ENCODE results near the gene IGF1.

The IGF1 gene

GRCh38 chr12:102480406-102480805 is at the start of gene IGF1:
Gene IGF1, minus strand, starts transcription at chr12:102480563. Its CDS starts 182 bp downstream, at chr12:102480381.
- Histone ChIP-seq H3K4me1 (ENCODE audit: control insufficient read depth, insufficient read depth, low read length) (peaks cover 46% of the 10 kb centered on the region), H3K9me3 (ENCODE audit: control insufficient read depth, low read length) (no peaks in the 10 kb centered on the region), H3K4me3 (ENCODE audit: low read length) (peak within 1 kb of the TSS; percentile 74), H3K9ac (ENCODE audit: low read length) (peak within 1 kb of the TSS; percentile 83), H3K36me3 (ENCODE audit: control insufficient read depth, insufficient read depth, low read length, severe bottlenecking) (peaks cover 3% of the 10 kb centered on the region), H3K27me3 (replicated peaks; ENCODE audit: control insufficient read depth, insufficient read depth, low read length) (no peaks in the 10 kb centered on the region)
- DNase-seq (ENCODE audit: low read depth), result peak; percentile 89

DNA sequence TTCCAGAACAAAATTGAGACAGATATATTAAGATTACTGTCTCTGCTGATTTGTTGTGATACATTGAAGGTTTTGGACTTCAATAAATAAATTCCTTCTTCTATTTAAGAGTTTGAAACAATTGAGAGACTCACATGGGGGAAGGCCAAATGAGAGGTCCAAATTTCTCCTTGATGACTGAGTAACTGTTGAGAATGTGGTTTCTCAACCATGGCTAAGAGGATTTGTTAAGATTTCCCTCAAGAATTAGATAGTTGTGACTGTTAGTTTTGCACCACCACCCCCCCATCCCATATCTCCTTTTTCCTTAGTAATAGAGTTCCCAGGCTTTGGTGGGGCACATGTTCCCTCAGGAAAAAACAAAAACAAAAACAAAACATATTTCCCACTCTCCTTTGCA is 47.7 kb upstream of the IGF1 start:
- H3K27me3 ChIP-seq (replicated peaks; ENCODE audit: control insufficient read depth, insufficient read depth, low read length), result no peaks in the 10 kb centered on the region
- peaks cover 26% of the 10 kb centered on the region for H3K4me1 ChIP-seq (ENCODE audit: control insufficient read depth, insufficient read depth, low read length)
- no peaks in the 10 kb centered on the region for H3K9me3 ChIP-seq (ENCODE audit: control insufficient read depth, low read length)
- no peak overlapping the region for H3K9ac ChIP-seq (ENCODE audit: low read length)
- no peak for DNase-seq (ENCODE audit: low read depth)
- no peaks in the 10 kb centered on the region for H3K36me3 ChIP-seq (ENCODE audit: control insufficient read depth, insufficient read depth, low read length, severe bottlenecking)
- H3K4me3 ChIP-seq (ENCODE audit: low read length), result peak overlapping the region; percentile 16

- Histone ChIP-seq H3K27me3 (replicated peaks; ENCODE audit: control insufficient read depth, insufficient read depth, low read length) (no peaks in the 10 kb centered on the region), H3K36me3 (ENCODE audit: control insufficient read depth, insufficient read depth, low read length, severe bottlenecking) (no peaks in the 10 kb centered on the region), H3K9ac (ENCODE audit: low read length) (peak overlapping the region; percentile 36), H3K4me1 (ENCODE audit: control insufficient read depth, insufficient read depth, low read length) (peaks cover 26% of the 10 kb centered on the region), H3K9me3 (ENCODE audit: control insufficient read depth, low read length) (no peaks in the 10 kb centered on the region), H3K4me3 (ENCODE audit: low read length) (peak overlapping the region; percentile 28)
- peak; percentile 41 for DNase-seq (ENCODE audit: low read depth)
Observed at GRCh38 chr12:102527171-102527720, 46.9 kb upstream of the IGF1 start.

DNA sequence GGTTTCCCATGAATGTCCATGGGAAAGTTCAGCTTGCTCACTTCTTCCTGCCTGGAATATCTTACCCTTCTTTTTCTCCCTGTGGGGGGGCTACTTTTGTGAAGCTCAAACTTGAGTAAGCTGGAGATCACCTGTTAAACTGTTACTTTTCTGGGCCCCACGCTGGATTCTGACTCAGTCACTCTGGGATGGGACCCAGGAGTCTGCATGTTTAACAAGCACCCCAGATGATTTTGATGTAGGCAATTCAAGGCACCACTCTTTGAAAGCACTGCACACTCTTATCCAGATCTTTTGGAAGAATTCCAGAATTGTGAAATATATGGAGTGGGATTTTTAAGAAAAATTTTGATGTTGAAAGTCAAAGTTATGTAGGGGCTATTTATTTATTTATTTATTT is 46.3 kb upstream of the IGF1 start:
- Histone ChIP-seq H3K4me3 (ENCODE audit: low read length) (no peak overlapping the region), H3K9ac (ENCODE audit: low read length) (no peak overlapping the region), H3K4me1 (ENCODE audit: control insufficient read depth, insufficient read depth, low read length) (peaks cover 26% of the 10 kb centered on the region), H3K27me3 (replicated peaks; ENCODE audit: control insufficient read depth, insufficient read depth, low read length) (no peaks in the 10 kb centered on the region), H3K9me3 (ENCODE audit: control insufficient read depth, low read length) (no peaks in the 10 kb centered on the region), H3K36me3 (ENCODE audit: control insufficient read depth, insufficient read depth, low read length, severe bottlenecking) (no peaks in the 10 kb centered on the region)
- peak; percentile 75 for DNase-seq (ENCODE audit: low read depth)

GRCh38 chr12:102522768-102523167 is 42.4 kb upstream of the IGF1 start:
- Histone ChIP-seq H3K27me3 (replicated peaks; ENCODE audit: control insufficient read depth, insufficient read depth, low read length) (no peaks in the 10 kb centered on the region), H3K36me3 (ENCODE audit: control insufficient read depth, insufficient read depth, low read length, severe bottlenecking) (no peaks in the 10 kb centered on the region), H3K4me1 (ENCODE audit: control insufficient read depth, insufficient read depth, low read length) (peaks cover 19% of the 10 kb centered on the region), H3K9ac (ENCODE audit: low read length) (no peak overlapping the region), H3K4me3 (ENCODE audit: low read length) (no peak overlapping the region), H3K9me3 (ENCODE audit: control insufficient read depth, low read length) (no peaks in the 10 kb centered on the region)
- DNase-seq (ENCODE audit: low read depth), result no peak

GRCh38 chr12:102521662-102522277 is 41.4 kb upstream of the IGF1 start:
- H3K9me3 ChIP-seq (ENCODE audit: control insufficient read depth, low read length), result no peaks in the 10 kb centered on the region
- DNase-seq (ENCODE audit: low read depth), result no peak
- no peak overlapping the region for H3K9ac ChIP-seq (ENCODE audit: low read length)

DNA sequence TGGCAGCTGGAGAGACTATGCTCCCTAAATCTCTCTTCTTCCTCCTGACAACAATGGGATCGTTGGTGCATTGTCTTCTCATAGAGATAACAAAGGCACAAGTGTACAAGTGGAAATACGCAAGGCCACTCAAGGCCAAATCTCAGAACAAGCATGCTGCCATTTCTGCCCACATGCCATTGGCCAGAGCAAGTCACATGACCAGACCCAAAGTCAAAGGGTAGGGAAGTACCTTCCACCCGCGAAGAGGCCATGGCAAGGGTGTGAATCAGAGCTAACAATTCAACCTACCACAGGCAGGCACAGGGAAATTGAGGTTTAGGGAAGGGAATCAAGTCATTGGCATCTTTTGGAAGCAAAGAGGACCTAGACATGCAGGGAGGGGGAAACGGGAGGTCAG is 38.5 kb upstream of the IGF1 start:
- Histone ChIP-seq H3K27me3 (replicated peaks; ENCODE audit: control insufficient read depth, insufficient read depth, low read length) (no peaks in the 10 kb centered on the region), H3K4me1 (ENCODE audit: control insufficient read depth, insufficient read depth, low read length) (no peaks in the 10 kb centered on the region), H3K4me3 (ENCODE audit: low read length) (no peak overlapping the region), H3K9ac (ENCODE audit: low read length) (no peak overlapping the region), H3K9me3 (ENCODE audit: control insufficient read depth, low read length) (no peaks in the 10 kb centered on the region), H3K36me3 (ENCODE audit: control insufficient read depth, insufficient read depth, low read length, severe bottlenecking) (no peaks in the 10 kb centered on the region)
- no peak for DNase-seq (ENCODE audit: low read depth)

More at GRCh38 chr12:102521662-102522277, 41.4 kb upstream of the IGF1 start:
- H3K4me3 ChIP-seq (ENCODE audit: low read length), result no peak overlapping the region
- H3K27me3 ChIP-seq (replicated peaks; ENCODE audit: control insufficient read depth, insufficient read depth, low read length), result no peaks in the 10 kb centered on the region
- H3K36me3 ChIP-seq (ENCODE audit: control insufficient read depth, insufficient read depth, low read length, severe bottlenecking), result no peaks in the 10 kb centered on the region
- H3K4me1 ChIP-seq (ENCODE audit: control insufficient read depth, insufficient read depth, low read length), result peaks cover 9% of the 10 kb centered on the region

- no peak overlapping the region for H3K9ac ChIP-seq (ENCODE audit: low read length)
- no peaks in the 10 kb centered on the region for H3K4me1 ChIP-seq (ENCODE audit: control insufficient read depth, insufficient read depth, low read length)
- no peak for DNase-seq (ENCODE audit: low read depth)
Observed at GRCh38 chr12:102514696-102515095, 34.3 kb upstream of the IGF1 start.

DNA sequence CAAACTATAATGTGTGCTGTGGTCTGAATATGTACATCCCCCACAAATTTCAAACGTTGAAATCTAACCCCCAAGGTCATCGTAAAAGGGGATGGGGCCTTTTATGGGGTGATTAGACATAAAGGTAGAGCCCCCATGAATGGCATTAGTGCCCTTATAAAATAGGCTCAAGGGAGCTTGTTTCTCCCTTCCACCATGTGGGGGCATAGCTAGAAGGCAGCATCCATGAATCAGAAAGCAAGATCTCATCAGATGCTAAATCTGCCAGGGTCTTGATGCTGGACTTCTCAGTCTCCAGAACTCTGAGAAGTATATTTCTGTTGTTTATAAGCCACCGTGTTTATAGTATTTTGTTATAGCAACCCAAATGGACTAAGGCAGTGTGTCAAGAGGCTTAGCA is 33.4 kb upstream of the IGF1 start:
- Histone ChIP-seq H3K4me3 (ENCODE audit: low read length) (no peak overlapping the region), H3K9ac (ENCODE audit: low read length) (no peak overlapping the region), H3K36me3 (ENCODE audit: control insufficient read depth, insufficient read depth, low read length, severe bottlenecking) (no peaks in the 10 kb centered on the region), H3K27me3 (replicated peaks; ENCODE audit: control insufficient read depth, insufficient read depth, low read length) (no peaks in the 10 kb centered on the region), H3K4me1 (ENCODE audit: control insufficient read depth, insufficient read depth, low read length) (no peaks in the 10 kb centered on the region), H3K9me3 (ENCODE audit: control insufficient read depth, low read length) (no peaks in the 10 kb centered on the region)
- DNase-seq (ENCODE audit: low read depth), result no peak

More at GRCh38 chr12:102514696-102515095, 34.3 kb upstream of the IGF1 start:
- H3K36me3 ChIP-seq (ENCODE audit: control insufficient read depth, insufficient read depth, low read length, severe bottlenecking), result no peaks in the 10 kb centered on the region
- no peak overlapping the region for H3K4me3 ChIP-seq (ENCODE audit: low read length)
- H3K27me3 ChIP-seq (replicated peaks; ENCODE audit: control insufficient read depth, insufficient read depth, low read length), result no peaks in the 10 kb centered on the region
- no peaks in the 10 kb centered on the region for H3K9me3 ChIP-seq (ENCODE audit: control insufficient read depth, low read length)

GRCh38 chr12:102513272-102513671 is 32.9 kb upstream of the IGF1 start:
- no peaks in the 10 kb centered on the region for H3K4me1 ChIP-seq (ENCODE audit: control insufficient read depth, insufficient read depth, low read length)
- H3K27me3 ChIP-seq (replicated peaks; ENCODE audit: control insufficient read depth, insufficient read depth, low read length), result no peaks in the 10 kb centered on the region
- DNase-seq (ENCODE audit: low read depth), result no peak
- H3K4me3 ChIP-seq (ENCODE audit: low read length), result no peak overlapping the region
- no peaks in the 10 kb centered on the region for H3K36me3 ChIP-seq (ENCODE audit: control insufficient read depth, insufficient read depth, low read length, severe bottlenecking)
- H3K9ac ChIP-seq (ENCODE audit: low read length), result no peak overlapping the region
- no peaks in the 10 kb centered on the region for H3K9me3 ChIP-seq (ENCODE audit: control insufficient read depth, low read length)

- H3K36me3 ChIP-seq (ENCODE audit: control insufficient read depth, insufficient read depth, low read length, severe bottlenecking), result no peaks in the 10 kb centered on the region
- DNase-seq (ENCODE audit: low read depth), result no peak
- H3K4me3 ChIP-seq (ENCODE audit: low read length), result no peak overlapping the region
- H3K9me3 ChIP-seq (ENCODE audit: control insufficient read depth, low read length), result no peaks in the 10 kb centered on the region
- H3K9ac ChIP-seq (ENCODE audit: low read length), result no peak overlapping the region
- H3K4me1 ChIP-seq (ENCODE audit: control insufficient read depth, insufficient read depth, low read length), result no peaks in the 10 kb centered on the region
- no peaks in the 10 kb centered on the region for H3K27me3 ChIP-seq (replicated peaks; ENCODE audit: control insufficient read depth, insufficient read depth, low read length)
Observed at GRCh38 chr12:102512523-102512922, 32.2 kb upstream of the IGF1 start.

GRCh38 chr12:102511575-102511974 is 31.2 kb upstream of the IGF1 start:
- Histone ChIP-seq H3K9ac (ENCODE audit: low read length) (no peak overlapping the region), H3K4me3 (ENCODE audit: low read length) (no peak overlapping the region), H3K36me3 (ENCODE audit: control insufficient read depth, insufficient read depth, low read length, severe bottlenecking) (no peaks in the 10 kb centered on the region), H3K9me3 (ENCODE audit: control insufficient read depth, low read length) (peaks cover 4% of the 10 kb centered on the region), H3K27me3 (replicated peaks; ENCODE audit: control insufficient read depth, insufficient read depth, low read length) (no peaks in the 10 kb centered on the region), H3K4me1 (ENCODE audit: control insufficient read depth, insufficient read depth, low read length) (no peaks in the 10 kb centered on the region)
- DNase-seq (ENCODE audit: low read depth), result no peak

All from adipocyte (in vitro differentiated cells).